HG03565 (cell line): ENCODE measurements around the gene SIK3.

Experiments used
- ATAC-seq: cut with Tn5 transposase; IDR thresholded peaks from one replicate; pipeline ENCODE4 v1.9.1; 2021; ENCODE audit warnings: mild to moderate bottlenecking, moderate library complexity; ENCODE audit not compliant: unreplicated experiment

Gene SIK3

GRCh38 chr11:117080370-117080769 is 17.9 kb downstream of the SIK3 start:
- ATAC-seq, result no peak

GRCh38 chr11:117076941-117077691 is 21.1 kb downstream of the SIK3 start:
- no peak for ATAC-seq

- ATAC-seq, result no peak
Observed at GRCh38 chr11:117075186-117075585, 23.0 kb downstream of the SIK3 start.

- no peak for ATAC-seq
Observed at GRCh38 chr11:117074119-117074518, 24.1 kb downstream of the SIK3 start.

- no peak for ATAC-seq
Observed at GRCh38 chr11:117073539-117073938, 24.7 kb downstream of the SIK3 start.

GRCh38 chr11:117072517-117073461 is 25.4 kb downstream of the SIK3 start:
- peak; percentile 42 for ATAC-seq

- no peak for ATAC-seq
Observed at GRCh38 chr11:117071344-117071787, 26.9 kb downstream of the SIK3 start.

- no peak for ATAC-seq
Observed at GRCh38 chr11:117070016-117070415, 28.2 kb downstream of the SIK3 start.

GRCh38 chr11:117068303-117068860 is 29.8 kb downstream of the SIK3 start:
- ATAC-seq, result no peak

GRCh38 chr11:117066959-117067358 is 31.3 kb downstream of the SIK3 start:
- ATAC-seq, result no peak

- ATAC-seq, result no peak
Observed at GRCh38 chr11:117064275-117064674, 34.0 kb downstream of the SIK3 start.

- no peak for ATAC-seq
Observed at GRCh38 chr11:117062498-117062897, 35.7 kb downstream of the SIK3 start.

- ATAC-seq, result no peak
Observed at GRCh38 chr11:117061256-117061655, 37.0 kb downstream of the SIK3 start.

GRCh38 chr11:117059611-117060148 is 38.5 kb downstream of the SIK3 start:
- ATAC-seq, result no peak

- ATAC-seq, result no peak
Observed at GRCh38 chr11:117058761-117059261, 39.4 kb downstream of the SIK3 start.

GRCh38 chr11:117057727-117058126 is 40.5 kb downstream of the SIK3 start:
- no peak for ATAC-seq

GRCh38 chr11:117057317-117057716 is 40.9 kb downstream of the SIK3 start:
- ATAC-seq, result no peak

- no peak for ATAC-seq
Observed at GRCh38 chr11:117055469-117055868, 42.8 kb downstream of the SIK3 start.

GRCh38 chr11:117054382-117054781 is 43.8 kb downstream of the SIK3 start:
- ATAC-seq, result no peak

- ATAC-seq, result no peak
Observed at GRCh38 chr11:117052196-117053149, 45.8 kb downstream of the SIK3 start.
